Naive thymus-derived CD4-positive, alpha-beta T cell (primary cell): ENCODE data around the gene AKAP8L. TPM values are rescaled to one million over a fixed set of nuclear protein-coding genes. Genes with fewer than 3 reads are reported as not detected.
A peak's percentile ranks its signal among the peaks of the same experiment; 100 is the strongest.

ENCODE experiments used
- ATAC-seq: fragments of 150-1000 bp; cut with Tn5 transposase; 2 replicates; pipeline ENCODE4 v1.10.0; 2021; ENCODE audit warnings: mild to moderate bottlenecking, moderate library complexity
- CTCF ChIA-PET: fragments of 350-600 bp; sonication (Branson Sonifier 250); formaldehyde crosslinking; loops from one replicate; lab custom pipeline; 2021; ENCODE audit warnings: antibody characterized with exemption; lab: Charles Lee
- POLR2A ChIA-PET: fragments of 350-600 bp; sonication (Branson Sonifier 250); formaldehyde crosslinking; loops from one replicate; lab custom pipeline; 2021; ENCODE audit warnings: antibody characterized with exemption, inconsistent platforms; lab: Charles Lee
- DNase-seq, 9 donors: peaks; one replicate each; pipeline versions ENCODE4 v3.0.0 to v3.0.0-alpha.2; 2020 to 2022; ENCODE audit warnings: mixed read lengths in 1 of 9
- H3K27ac ChIP-seq: one replicate; pipeline ENCODE4 v1.7.0; 2013; ENCODE audit warnings: mild to moderate bottlenecking, low read depth, low read length, moderate library complexity
- H3K27me3 ChIP-seq, 2 donors: one replicate each; pipeline ENCODE4 v1.7.0; 2013; ENCODE audit warnings: low read length in 2 of 2, mild to moderate bottlenecking in 2 of 2, moderate library complexity in 2 of 2; ENCODE audit not compliant: control insufficient read depth in 2 of 2, insufficient read depth in 2 of 2
- H3K36me3 ChIP-seq, 3 experiments: 1 replicate in 2 of 3; 2 replicates in 1 of 3; pipeline ENCODE4 v1.7.0; 2013; ENCODE audit warnings: low read length in 3 of 3, mild to moderate bottlenecking in 3 of 3, moderate library complexity in 1 of 3; ENCODE audit not compliant: insufficient read depth in 3 of 3, control insufficient read depth in 2 of 3
- H3K4me1 ChIP-seq, 2 donors: one replicate each; pipeline ENCODE4 v1.7.0; 2013; ENCODE audit warnings: low read length in 2 of 2, mild to moderate bottlenecking in 2 of 2, moderate library complexity in 1 of 2; ENCODE audit not compliant: control insufficient read depth in 2 of 2, insufficient read depth in 2 of 2
- H3K4me3 ChIP-seq: 2 replicates; pipeline ENCODE4 v1.7.0; 2013; ENCODE audit warnings: mild to moderate bottlenecking, low read length
- H3K9me3 ChIP-seq, 3 experiments: 1 replicate in 2 of 3; 2 replicates in 1 of 3; pipeline ENCODE4 v1.7.0; 2013; ENCODE audit warnings: low read length in 3 of 3; ENCODE audit not compliant: control insufficient read depth in 2 of 3
- H3K27ac Mint-ChIP-seq, 9 donors: one replicate each; pipeline ENCODE4 v1.8.0; 2020 to 2022; ENCODE audit warnings: mixed read lengths in 9 of 9, mild to moderate bottlenecking in 8 of 9, moderate library complexity in 5 of 9, inconsistent platforms in 2 of 9
- H3K27me3 Mint-ChIP-seq, 5 donors: one replicate each; pipeline ENCODE4 v1.8.0; 2021 to 2022; ENCODE audit warnings: mixed read lengths in 5 of 5, mild to moderate bottlenecking in 1 of 5
- H3K36me3 Mint-ChIP-seq, 5 donors: one replicate each; pipeline ENCODE4 v1.8.0; 2020 to 2022; ENCODE audit warnings: mixed read lengths in 5 of 5, mild to moderate bottlenecking in 3 of 5, inconsistent platforms in 1 of 5
- H3K4me1 Mint-ChIP-seq, 7 donors: one replicate each; pipeline ENCODE4 v1.8.0; 2020 to 2022; ENCODE audit warnings: mixed read lengths in 7 of 7, mild to moderate bottlenecking in 3 of 7, inconsistent platforms in 1 of 7
- H3K4me3 Mint-ChIP-seq, 10 donors: one replicate each; pipeline ENCODE4 v1.8.0; 2020 to 2022; ENCODE audit warnings: mild to moderate bottlenecking in 10 of 10, mixed read lengths in 10 of 10, moderate library complexity in 6 of 10, inconsistent platforms in 2 of 10
- H3K9me3 Mint-ChIP-seq, 11 donors: one replicate each; pipeline ENCODE4 v1.8.0; 2020 to 2022; ENCODE audit warnings: mixed read lengths in 11 of 11, mild to moderate bottlenecking in 4 of 11, inconsistent platforms in 1 of 11, moderate library complexity in 1 of 11
- intact Hi-C, 2 donors: fragments of 100-400 bp; cut with micrococcal nuclease; formaldehyde crosslinking; loops; one replicate each; pipeline ENCODE4 v1.15.1; 2023
- polyA plus RNA-seq, 2 donors: library from polyadenylated mRNA; unstranded; fragments of 300-500 nt; fragmentation: Illumina TruSeq; gene quantifications; one replicate each; pipeline ENCODE4 v1.2.3, GENCODE V29; 2021
- total RNA-seq, 6 experiments: library from RNA in 5 of 6; stranded (reverse) in 5 of 6; gene quantifications; 1 replicate in 5 of 6; 2 replicates in 1 of 6; pipeline ENCODE4 v1.2.3 and lab custom pipeline; 2021 to 2026

Gene AKAP8L
- total and polyA plus RNA-seq, 7 experiments from 2014 or later: 39.9 to 208 (median 141) TPM

- no peaks in the 10 kb centered on the region for H3K27me3 ChIP-seq
- Mint-ChIP-seq H3K27me3 (peaks cover 0 to 4% (median 0%) of the 10 kb centered on the region in 5 donors), H3K36me3 (peaks cover 4 to 42% (median 14%) of the 10 kb centered on the region in 5 donors), H3K4me1 (peaks cover 40 to 79% (median 64%) of the 10 kb centered on the region in 7 donors), H3K4me3 (peak overlapping the region; percentile 85 to 97 (median 95)), H3K27ac (peak overlapping the region; percentile 91 to 98 (median 94)), H3K9me3 (peaks cover 0 to 1% (median 0%) of the 10 kb centered on the region in 11 donors)
- DNase-seq: peak; percentile 52 to 85 (median 79)
- peaks cover 56 to 61% of the 10 kb centered on the region in 2 donors for H3K4me1 ChIP-seq
- H3K4me3 ChIP-seq: peak overlapping the region; percentile 85
- POLR2A ChIA-PET: interaction anchor here (0.6 to 9.9 kb wide), 17 partner anchors 10 to 756 kb away, joined by 3 to 101 read pairs (median 6); partner anchors contain the start of genes AKAP8, AKAP8L and WIZ
- peaks cover 4 to 30% (median 16%) of the 10 kb centered on the region in 3 experiments for H3K36me3 ChIP-seq
- intact Hi-C loops: loop anchor here (1.0 to 10.0 kb wide), 8 partner anchors 14 to 371 kb away; partner anchors contain the start of genes AKAP8 (in 2 of the 2) and BRD4 (in 1 of the 2)
- peak overlapping the region; percentile 91 for H3K27ac ChIP-seq
- CTCF ChIA-PET: interaction anchor here (0.9 to 3.4 kb wide), 7 partner anchors 13 to 91 kb away, joined by 3 to 19 read pairs (median 6); partner anchors contain the start of genes AKAP8L and WIZ
- H3K9me3 ChIP-seq: no peaks in the 10 kb centered on the region
- peak; percentile 93 for ATAC-seq
Measured at GRCh38 chr19:15463861-15464371, 45.1 kb upstream of the AKAP8L start.

- peaks cover 4 to 34% (median 14%) of the 10 kb centered on the region in 5 donors for H3K36me3 Mint-ChIP-seq
- peak overlapping the region; percentile 91 for H3K27ac ChIP-seq
- no peaks in the 10 kb centered on the region for H3K27me3 Mint-ChIP-seq
- ChIA-PET CTCF (no interaction called here), POLR2A (interaction anchor here (0.7 to 9.9 kb wide), 4 partner anchors 8 to 94 kb away, joined by 3 to 101 read pairs (median 17); partner anchors contain the start of gene WIZ)
- H3K27ac Mint-ChIP-seq: peak overlapping the region; percentile 32 to 98 (median 94)
- peaks cover 0 to 2% (median 0%) of the 10 kb centered on the region in 11 donors for H3K9me3 Mint-ChIP-seq
- no peak for DNase-seq
- peaks cover 39 to 40% of the 10 kb centered on the region in 2 donors for H3K4me1 ChIP-seq
- H3K36me3 ChIP-seq: peaks cover 4 to 44% (median 26%) of the 10 kb centered on the region in 3 experiments
- H3K4me1 Mint-ChIP-seq: peaks cover 18 to 57% (median 43%) of the 10 kb centered on the region in 7 donors
- no peak for ATAC-seq
- H3K27me3 ChIP-seq: no peaks in the 10 kb centered on the region
- peak overlapping the region; percentile 27 to 97 (median 94) for H3K4me3 Mint-ChIP-seq
- intact Hi-C loops: loop anchor here (5.0 to 10.0 kb wide), 2 partner anchors 129 to 373 kb away; partner anchors contain the start of gene BRD4 (in 1 of the 2)
- H3K9me3 ChIP-seq: no peaks in the 10 kb centered on the region
- no peak overlapping the region for H3K4me3 ChIP-seq
Measured at GRCh38 chr19:15461694-15462093, 42.9 kb upstream of the AKAP8L start.

GRCh38 chr19:15457701-15458484, 39.1 kb upstream of the AKAP8L start:
- Mint-ChIP-seq H3K4me1 (peaks cover 21 to 47% (median 44%) of the 10 kb centered on the region in 7 donors), H3K9me3 (peaks cover 0 to 2% (median 0%) of the 10 kb centered on the region in 11 donors), H3K4me3 (no peak overlapping the region), H3K27ac (peak overlapping the region in 1 of 9 donors; percentile 79), H3K36me3 (peaks cover 16 to 54% (median 24%) of the 10 kb centered on the region in 5 donors), H3K27me3 (no peaks in the 10 kb centered on the region)
- CTCF ChIA-PET: no interaction called here
- Histone ChIP-seq H3K4me1 (peaks cover 21 to 28% of the 10 kb centered on the region in 2 donors), H3K4me3 (no peak overlapping the region), H3K27me3 (no peaks in the 10 kb centered on the region), H3K36me3 (peaks cover 14 to 77% (median 51%) of the 10 kb centered on the region in 3 experiments), H3K27ac (no peak overlapping the region), H3K9me3 (no peaks in the 10 kb centered on the region)
- DNase-seq: no peak
- ATAC-seq: no peak
- intact Hi-C loops: no loop called here
- POLR2A ChIA-PET: interaction anchor here (0.6 to 8.4 kb wide), 2 partner anchors 6 to 688 kb away, joined by 3 to 101 read pairs; partner anchors contain the start of gene RASAL3

- H3K27me3 ChIP-seq: no peaks in the 10 kb centered on the region
- ATAC-seq (no peak), DNase-seq (no peak)
- no peaks in the 10 kb centered on the region for H3K27me3 Mint-ChIP-seq
- H3K9me3 Mint-ChIP-seq: peaks cover 0 to 2% (median 0%) of the 10 kb centered on the region in 11 donors
- CTCF ChIA-PET: interaction anchor here (0.7 kb wide), 1 partner anchor 285 kb away, joined by 3 read pairs; no protein-coding TSS in a partner anchor
- peaks cover 15 to 83% (median 51%) of the 10 kb centered on the region in 3 experiments for H3K36me3 ChIP-seq
- H3K27ac Mint-ChIP-seq: no peak overlapping the region
- no peaks in the 10 kb centered on the region for H3K9me3 ChIP-seq
- intact Hi-C loops: no loop called here
- no peak overlapping the region for H3K4me3 ChIP-seq
- H3K4me1 Mint-ChIP-seq: peaks cover 20 to 42% (median 36%) of the 10 kb centered on the region in 7 donors
- H3K27ac ChIP-seq: no peak overlapping the region
- H3K4me3 Mint-ChIP-seq: no peak overlapping the region
- POLR2A ChIA-PET: interaction anchor here (0.6 to 8.4 kb wide), 4 partner anchors 7 to 688 kb away, joined by 3 to 101 read pairs (median 4); partner anchors contain the start of gene RASAL3
- H3K36me3 Mint-ChIP-seq: peaks cover 16 to 51% (median 24%) of the 10 kb centered on the region in 5 donors
- H3K4me1 ChIP-seq: peaks cover 13 to 20% of the 10 kb centered on the region in 2 donors
Measured at GRCh38 chr19:15456871-15457700, 38.3 kb upstream of the AKAP8L start.

- H3K27me3 Mint-ChIP-seq: no peaks in the 10 kb centered on the region
- Histone ChIP-seq H3K36me3 (peaks cover 17 to 88% (median 47%) of the 10 kb centered on the region in 3 experiments), H3K27ac (no peak overlapping the region), H3K9me3 (no peaks in the 10 kb centered on the region), H3K4me3 (no peak overlapping the region), H3K27me3 (no peaks in the 10 kb centered on the region), H3K4me1 (peaks cover 7 to 13% of the 10 kb centered on the region in 2 donors)
- intact Hi-C loops: no loop called here
- DNase-seq: no peak
- ChIA-PET CTCF (interaction anchor here (0.6 to 0.7 kb wide), 2 partner anchors 23 to 284 kb away, joined by 3 read pairs; no protein-coding TSS in a partner anchor), POLR2A (interaction anchor here (0.9 to 8.4 kb wide), 3 partner anchors 7 to 95 kb away, joined by 3 to 101 read pairs (median 5); partner anchors contain the start of gene RASAL3)
- H3K36me3 Mint-ChIP-seq: peaks cover 12 to 52% (median 25%) of the 10 kb centered on the region in 5 donors
- peaks cover 14 to 39% (median 31%) of the 10 kb centered on the region in 7 donors for H3K4me1 Mint-ChIP-seq
- peak overlapping the region in 1 of 9 donors; percentile 59 for H3K27ac Mint-ChIP-seq
- peaks cover 0 to 2% (median 0%) of the 10 kb centered on the region in 11 donors for H3K9me3 Mint-ChIP-seq
- H3K4me3 Mint-ChIP-seq: no peak overlapping the region
- no peak for ATAC-seq
Measured at GRCh38 chr19:15456441-15456840, 37.7 kb upstream of the AKAP8L start.
